Measurements from ENCODE around the gene LAMA4.
A peak's percentile ranks its signal among the peaks of the same experiment; 100 is the strongest.
"Not testable (repeated sequence)": the region's sequence is repeated elsewhere in the genome, so short reads cannot be mapped to it uniquely, and the experiment has no call there.

Gene LAMA4

DNA sequence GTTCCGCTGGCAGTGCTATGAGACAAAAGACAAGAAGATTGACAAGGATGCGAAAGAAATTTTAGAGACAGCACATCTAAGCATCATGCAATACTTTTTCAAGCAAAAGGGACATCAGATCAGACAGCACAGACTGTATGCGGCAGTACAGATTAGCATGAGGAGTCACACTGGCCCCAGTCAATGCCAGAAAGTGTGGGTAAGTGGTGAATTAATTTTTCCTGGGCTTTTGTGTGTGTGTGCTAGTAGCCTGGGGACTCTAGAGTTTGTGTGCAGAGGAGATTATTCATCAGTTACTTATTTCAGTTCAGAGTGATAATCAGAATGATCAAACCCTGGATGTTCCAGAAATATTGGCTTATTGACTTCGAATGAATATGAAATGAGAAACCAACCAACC lies 47.2 kb downstream of the LAMA4 start:
- DNase-seq: no peak

DNA sequence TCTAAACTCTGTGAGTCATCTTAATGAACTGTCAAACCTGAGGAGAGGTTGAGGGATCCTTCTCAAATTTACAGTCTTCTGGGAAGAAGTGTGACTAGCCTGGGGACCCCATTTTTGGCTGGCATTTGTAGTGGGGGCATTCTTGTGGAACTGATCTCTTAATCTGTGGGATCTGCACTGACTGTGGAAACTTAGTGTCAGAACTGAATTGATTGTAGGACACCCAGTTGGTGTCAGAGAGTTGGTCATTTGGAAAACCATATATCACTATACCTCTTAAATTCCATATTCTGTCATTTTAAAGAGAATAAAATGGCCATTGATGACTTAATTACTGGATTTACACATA lies 48.3 kb downstream of the LAMA4 start:
- DNase-seq: no peak

DNA sequence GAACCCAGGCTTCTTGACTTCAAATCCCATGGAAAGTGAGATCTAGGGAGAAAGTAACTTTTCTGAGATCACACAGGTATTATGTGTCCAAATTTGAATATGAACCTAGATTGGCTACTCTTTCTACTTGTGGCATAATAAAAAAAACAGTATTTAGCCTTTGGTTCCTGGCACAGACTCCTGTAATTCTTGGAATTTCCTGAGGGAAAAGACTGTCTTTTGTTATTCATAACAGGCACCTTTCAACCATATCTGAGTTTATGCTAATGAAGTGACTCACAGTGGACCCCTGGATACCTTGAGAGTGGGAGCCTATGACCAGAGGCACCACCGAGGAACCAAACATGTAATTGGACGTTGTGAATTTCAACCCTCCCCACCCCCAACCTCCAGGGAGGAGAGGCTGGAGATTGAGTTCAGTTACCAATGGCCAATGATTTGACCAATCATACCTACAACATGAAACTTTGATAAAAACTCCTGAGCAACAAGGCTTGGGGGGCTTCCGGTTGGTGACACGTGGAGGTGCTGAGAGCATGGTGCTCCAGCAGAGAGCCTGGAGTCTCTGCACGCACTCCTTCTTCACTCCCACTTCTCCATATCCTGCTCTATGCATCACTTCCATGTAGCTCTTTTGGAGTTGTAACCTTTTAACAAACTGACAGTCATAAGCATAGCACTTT lies 48.8 kb downstream of the LAMA4 start:
- DNase-seq: no peak

DNA sequence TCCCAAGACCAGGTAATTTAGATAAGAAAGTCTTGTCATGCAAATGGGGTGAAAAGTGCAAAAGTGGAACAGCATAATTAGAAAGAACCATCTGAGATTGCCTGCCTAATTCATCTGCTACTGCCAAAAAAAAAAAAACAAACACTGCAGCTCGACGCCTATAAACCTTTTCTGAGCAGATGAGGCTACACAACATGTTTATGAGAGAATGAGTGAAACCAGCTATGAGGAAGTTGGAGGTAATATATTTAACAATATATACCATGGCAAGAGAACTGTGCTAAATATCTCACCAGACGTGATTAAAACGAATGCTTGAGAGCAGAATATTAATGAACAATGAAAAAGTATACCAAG lies 50.0 kb downstream of the LAMA4 start:
- DNase-seq: no peak

DNA sequence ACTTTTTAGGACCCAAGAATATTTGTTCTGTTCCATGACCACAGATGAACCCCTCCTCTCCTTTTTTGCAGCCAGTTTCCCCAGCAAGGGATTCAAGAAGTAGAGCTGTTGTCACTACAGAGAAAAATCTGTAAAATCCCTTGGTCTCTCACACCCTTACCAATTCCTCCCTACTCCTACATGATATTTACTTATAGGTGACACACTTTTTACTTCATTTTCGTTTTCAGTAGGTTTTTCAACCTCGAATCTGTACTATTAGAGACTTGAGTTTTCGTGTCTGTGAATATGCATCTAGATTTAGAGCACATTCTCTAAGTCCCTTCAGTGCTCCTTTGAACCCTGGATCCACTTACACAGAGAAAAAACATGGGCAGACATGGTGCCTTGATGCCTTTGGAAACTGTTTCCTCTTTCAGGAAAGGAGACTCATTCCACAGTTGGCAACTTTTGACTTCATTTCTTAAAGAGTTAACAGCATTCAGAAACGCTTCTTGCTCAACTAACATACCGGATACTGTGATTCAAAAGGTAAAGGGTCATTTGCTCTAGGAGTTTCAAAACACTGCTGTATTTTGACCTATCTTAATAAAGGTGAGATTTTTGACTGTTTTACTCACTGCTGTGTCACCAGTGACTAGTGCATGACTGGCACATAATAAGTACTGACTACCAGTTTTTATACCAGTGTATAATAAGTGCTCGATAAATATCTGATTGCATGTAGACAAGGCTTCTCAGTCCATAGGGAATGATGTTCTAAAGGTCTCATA lies 50.6 kb downstream of the LAMA4 start:
- DNase-seq: no peak

GRCh38 chr6:112202639-112203341 lies 51.6 kb downstream of the LAMA4 start:
- DNase-seq: no peak

DNA sequence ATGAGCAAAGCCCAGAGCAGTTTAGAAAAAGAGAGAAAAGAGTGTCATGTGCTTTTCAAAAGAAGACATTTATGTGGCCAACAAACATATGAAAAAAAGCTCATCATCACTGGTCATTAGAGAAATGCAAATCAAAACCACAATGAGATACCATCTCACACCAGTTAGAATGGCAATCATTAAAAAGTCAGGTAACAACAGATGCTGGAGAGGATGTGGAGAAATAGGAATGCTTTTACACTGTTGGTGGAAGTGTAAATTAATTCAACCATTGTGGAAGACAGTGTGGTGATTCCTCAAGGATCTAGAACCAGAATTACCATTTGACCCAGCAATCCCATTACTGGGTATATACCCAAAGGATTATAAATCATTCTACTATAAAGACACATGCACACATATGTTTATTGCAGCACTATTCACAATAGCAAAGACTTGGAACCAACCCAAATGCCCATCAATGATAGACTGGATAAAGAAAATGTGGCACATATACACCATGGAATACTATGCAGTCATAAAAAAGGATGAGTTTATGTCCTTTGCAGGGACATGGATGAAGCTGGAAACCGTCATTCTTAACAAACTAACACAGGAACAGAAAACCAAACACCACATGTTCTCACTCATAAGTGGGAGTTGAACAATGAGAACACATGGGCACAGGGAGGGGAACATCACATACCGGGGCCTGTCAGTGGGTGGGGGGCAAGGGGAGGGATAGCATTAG lies 54.0 kb downstream of the LAMA4 start:
- DNase-seq: not testable (repeated sequence)

DNA sequence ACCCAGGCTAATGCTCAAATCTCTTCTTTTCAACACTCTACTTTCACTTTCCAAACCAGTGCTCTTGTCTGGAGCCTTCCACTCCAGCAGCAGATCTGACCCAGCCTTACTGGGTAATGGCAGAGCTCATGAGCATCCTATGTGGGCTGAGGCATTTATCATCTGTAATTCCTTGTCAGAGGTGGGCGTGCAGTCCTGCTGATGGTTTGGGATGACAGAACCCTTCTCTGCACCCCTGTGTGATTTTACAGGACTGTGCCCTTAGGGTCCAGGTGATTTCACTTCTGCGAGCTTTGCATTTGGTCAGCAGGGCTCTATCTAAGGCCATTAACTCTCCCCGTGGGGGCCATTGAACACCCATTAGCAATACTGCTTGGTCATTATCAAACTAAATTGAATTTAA lies 55.4 kb downstream of the LAMA4 start:
- DNase-seq: no peak

DNA sequence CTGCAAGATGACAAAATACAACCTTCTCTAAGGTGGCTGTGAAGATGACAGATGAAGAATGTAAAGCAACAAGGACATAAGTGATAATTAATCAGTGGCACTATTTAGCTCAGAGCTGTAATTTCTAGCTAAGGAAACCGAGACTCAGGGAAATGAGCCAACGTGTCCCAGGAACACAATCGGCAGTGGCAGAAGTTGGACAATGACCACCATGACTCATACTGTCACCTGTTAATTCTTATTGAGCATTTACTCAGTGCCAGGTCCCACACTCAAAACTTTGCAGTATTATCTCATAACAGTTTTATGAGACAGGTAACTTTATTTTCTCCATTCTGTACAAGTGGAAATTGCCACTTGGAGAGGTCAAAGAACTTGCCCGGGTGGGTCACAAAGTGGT lies 55.8 kb downstream of the LAMA4 start:
- DNase-seq: no peak

GRCh38 chr6:112197636-112198035 lies 56.7 kb downstream of the LAMA4 start:
- no peak for DNase-seq

GRCh38 chr6:112196306-112196705 lies 58.1 kb downstream of the LAMA4 start:
- no peak for DNase-seq

GRCh38 chr6:112195166-112195565 lies 59.2 kb downstream of the LAMA4 start:
- no peak for DNase-seq

DNA sequence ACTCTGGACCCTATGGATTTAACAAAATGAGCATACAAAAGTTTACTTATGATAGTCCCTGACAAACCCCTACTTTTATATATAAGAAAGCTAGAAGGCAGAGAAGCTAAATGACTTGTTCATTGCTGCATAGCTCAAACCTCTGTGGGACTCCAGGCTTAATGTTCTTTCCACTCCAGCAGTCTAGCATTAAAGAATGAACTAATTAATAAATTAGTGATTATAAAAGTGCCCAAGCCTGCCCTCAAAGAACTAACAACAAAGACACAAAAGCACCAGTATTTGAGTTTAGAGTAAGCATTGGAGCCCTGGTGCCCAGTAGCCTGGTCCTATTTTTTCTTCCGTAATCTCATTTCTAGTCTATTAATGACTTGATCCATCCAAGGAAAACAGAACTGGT lies 59.9 kb downstream of the LAMA4 start:
- DNase-seq: no peak

GRCh38 chr6:112193535-112194051 lies 60.8 kb downstream of the LAMA4 start:
- DNase-seq: no peak

DNA sequence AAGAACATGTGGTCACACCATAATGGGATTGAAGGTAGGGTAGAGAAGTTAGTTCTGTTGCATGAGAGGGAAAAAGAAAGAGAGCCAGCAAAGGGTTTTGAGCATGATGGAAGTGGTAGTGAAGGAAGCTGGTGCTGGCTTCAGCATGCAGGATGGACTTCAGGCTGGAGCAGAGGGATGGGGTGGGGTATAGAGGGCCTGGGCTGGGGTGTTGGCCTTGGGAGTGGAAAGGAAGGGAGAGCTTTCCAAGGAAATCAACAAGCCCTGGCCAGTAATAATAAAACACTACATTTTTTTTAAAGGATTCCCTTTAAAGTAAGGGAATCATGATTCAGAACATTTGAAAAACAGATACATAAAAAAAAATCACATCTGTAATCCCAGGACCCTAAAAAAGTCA lies 61.2 kb downstream of the LAMA4 start:
- DNase-seq: no peak

GRCh38 chr6:112191509-112192020 lies 62.8 kb downstream of the LAMA4 start:
- no peak for DNase-seq

DNA sequence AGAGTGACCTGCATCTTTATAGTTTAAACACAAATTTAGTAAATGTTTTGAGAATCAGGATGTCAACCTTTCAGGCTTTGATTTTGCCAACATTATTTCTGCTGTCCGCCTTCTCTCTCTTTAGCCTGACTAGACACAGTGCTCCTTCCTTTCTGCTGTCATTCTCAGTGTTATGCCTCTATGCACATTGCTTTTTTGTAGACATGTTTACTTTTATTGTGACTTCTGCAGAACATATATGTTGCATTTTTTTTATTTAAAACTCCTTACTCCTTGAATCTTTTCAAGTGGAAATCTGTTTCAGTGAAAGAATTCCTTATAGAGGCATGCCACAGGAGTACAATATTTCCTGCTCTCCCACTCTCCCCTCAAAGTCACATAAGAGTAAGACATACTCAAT lies 64.2 kb downstream of the LAMA4 start:
- no peak for DNase-seq

DNA sequence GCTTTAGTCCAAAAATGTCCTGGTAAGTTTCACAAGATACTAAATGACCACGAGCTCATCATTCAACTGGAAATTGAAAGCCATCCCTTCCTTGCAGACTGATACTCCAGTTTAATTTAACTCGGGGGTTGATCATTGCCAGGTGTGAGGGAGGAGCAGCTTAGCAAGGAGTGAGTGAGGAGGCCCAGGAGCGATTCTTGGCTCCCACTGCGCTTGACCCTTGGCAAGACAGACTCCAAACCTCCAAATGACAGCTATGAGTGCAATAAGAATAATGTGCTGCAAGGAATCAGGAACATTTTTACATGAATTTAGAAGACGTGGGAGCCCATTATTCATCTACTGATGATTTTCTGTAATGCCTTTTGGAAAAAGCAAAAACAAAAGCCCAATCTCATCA lies 64.9 kb downstream of the LAMA4 start:
- DNase-seq: no peak

- no peak for DNase-seq
Measured at GRCh38 chr6:112188906-112189305, 65.5 kb downstream of the LAMA4 start.

DNA sequence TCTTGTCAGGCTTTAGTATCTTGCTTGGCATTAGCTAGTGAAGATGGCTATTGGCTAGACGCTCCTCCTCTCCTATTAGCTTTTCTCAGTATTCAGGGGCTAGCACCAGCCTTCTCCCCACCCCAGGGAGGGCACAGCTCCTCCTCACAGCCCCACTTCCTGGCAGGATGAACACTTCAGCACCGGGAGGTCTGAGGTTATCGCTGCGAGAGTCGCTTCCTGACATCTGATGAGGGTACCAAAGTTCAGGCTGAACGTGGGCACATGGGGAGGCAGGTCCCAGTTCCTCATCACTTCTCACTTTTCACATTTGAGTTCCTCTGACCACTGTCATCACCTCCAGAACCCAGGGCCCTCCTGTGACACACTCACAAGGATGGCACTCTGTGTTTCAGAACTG lies 66.6 kb downstream of the LAMA4 start:
- DNase-seq: peak; percentile 36

DNA sequence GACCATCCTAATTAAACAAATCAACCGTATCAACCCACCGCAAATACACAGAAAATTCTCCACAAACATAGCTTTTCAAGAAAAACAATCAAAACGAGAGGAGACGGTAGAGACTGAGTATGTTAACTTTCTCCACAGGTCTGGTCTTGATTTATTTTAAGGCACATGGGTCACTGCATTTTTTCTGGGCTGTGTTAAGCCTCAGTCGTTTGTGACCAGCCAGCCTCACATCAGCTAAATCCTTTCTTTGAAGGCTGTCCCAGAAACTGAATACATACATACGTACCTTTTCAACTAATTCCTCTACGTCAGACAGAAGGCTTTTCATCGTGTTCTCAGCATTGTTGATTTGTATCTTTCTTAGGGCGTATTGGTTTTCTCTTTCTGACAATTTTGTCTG lies 69.4 kb downstream of the LAMA4 start:
- no peak for DNase-seq

DNA sequence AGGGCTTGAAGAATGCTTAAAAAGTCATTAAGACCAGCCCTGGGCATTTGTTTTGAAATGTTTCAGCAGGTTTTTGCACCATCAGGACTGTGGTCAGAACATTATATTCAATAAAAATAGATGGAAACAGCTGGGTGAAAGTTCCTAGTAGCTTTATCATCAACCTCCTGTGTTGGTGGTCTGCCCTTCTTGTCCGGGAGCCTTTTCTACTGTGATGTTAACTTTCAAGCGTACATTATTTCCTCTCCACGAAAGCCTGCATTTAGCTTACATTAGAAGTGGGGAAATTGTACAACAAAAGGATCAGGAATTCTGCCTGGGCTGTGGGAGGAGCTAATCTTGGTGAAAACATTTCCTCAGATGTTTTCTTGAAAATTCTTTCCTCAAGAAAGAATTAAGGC lies 71.1 kb downstream of the LAMA4 start:
- no peak for DNase-seq

DNA sequence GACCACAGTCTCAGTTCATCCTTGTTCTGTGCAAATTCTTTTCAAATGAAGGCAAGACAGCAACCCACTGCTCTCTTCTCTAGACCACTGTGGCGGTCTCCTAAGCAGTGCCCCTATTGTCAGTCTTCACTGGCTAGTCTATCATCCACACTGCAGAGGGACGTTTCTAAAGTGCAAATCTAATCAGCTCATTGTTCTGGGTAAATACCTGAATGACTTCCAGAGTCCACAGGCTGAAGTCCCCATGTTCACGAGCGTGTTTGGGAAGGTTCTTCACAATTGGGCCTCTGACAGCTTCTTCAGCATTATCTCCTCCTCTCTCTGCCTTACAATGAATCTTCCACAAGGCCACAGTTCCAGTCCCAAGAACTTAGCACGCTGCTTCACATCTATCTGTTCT lies 73.2 kb downstream of the LAMA4 start:
- no peak for DNase-seq

All from GDM1 (cell line).